IMR-90 (cell line): ENCODE results near the gene DACH1. TPM values are rescaled to one million over a fixed set of nuclear protein-coding genes. Genes with fewer than 3 reads are reported as not detected.

ENCODE experiments used
- ATAC-seq: fragments of 200-7000 bp; cut with Tn5 transposase; 2 replicates; pipeline ENCODE4 v1.9.1; 2020; ENCODE audit warnings: low read depth, mild to moderate bottlenecking, moderate library complexity
- BruUV-seq: library from RNA; stranded (reverse); fragments of 400-500 nt; replicated peaks from 2 replicates; lab custom pipeline; 2021; lab: Mats Ljungman, UMichigan
- CTCF ChIA-PET: fragments of 300-600 bp; formaldehyde crosslinking; extraction: SDS; loops from one replicate; lab custom pipeline; 2021; ENCODE audit warnings: antibody characterized with exemption; lab: Yijun Ruan, JAX
- POLR2A ChIA-PET: fragments of 300-600 bp; sonication (Branson Sonifier 250); formaldehyde crosslinking; loops from one replicate; lab custom pipeline; 2022; ENCODE audit warnings: antibody characterized with exemption; ENCODE audit not compliant: unreplicated experiment; lab: Charles Lee
- DNase-seq: peaks from one replicate; pipeline ENCODE4 v3.0.0; 2013
- H2AFZ ChIP-seq: replicated peaks from 2 replicates; pipeline ENCODE3; 2013; ENCODE audit warnings: low read length, mild to moderate bottlenecking; ENCODE audit not compliant: poor library complexity
- H2AK5ac ChIP-seq: 2 replicates; pipeline ENCODE4 v1.6.1; 2013; ENCODE audit warnings: low read depth, low read length, inconsistent platforms
- H2AK9ac ChIP-seq: replicated peaks from 2 replicates; pipeline ENCODE3; 2013; ENCODE audit warnings: mild to moderate bottlenecking, low read depth, low read length, moderate library complexity; ENCODE audit not compliant: poor library complexity
- H2BK120ac ChIP-seq: 2 replicates; pipeline ENCODE4 v1.6.1; 2013; ENCODE audit warnings: low read depth, low read length, inconsistent platforms
- H2BK15ac ChIP-seq: 3 replicates; pipeline ENCODE4 v1.6.1; 2013; ENCODE audit warnings: low read depth, low read length, inconsistent platforms
- H2BK20ac ChIP-seq: 2 replicates; pipeline ENCODE4 v1.6.1; 2013; ENCODE audit warnings: low read depth, mild to moderate bottlenecking, inconsistent platforms, low read length, moderate library complexity
- H2BK5ac ChIP-seq: 2 replicates; pipeline ENCODE4 v1.6.1; 2013; ENCODE audit warnings: mild to moderate bottlenecking, low read depth, low read length, inconsistent platforms; ENCODE audit not compliant: poor library complexity, severe bottlenecking
- H3K14ac ChIP-seq: replicated peaks from 2 replicates; pipeline ENCODE4 v1.6.1; 2013; ENCODE audit warnings: low read depth, low read length, inconsistent platforms
- H3K18ac ChIP-seq: 2 replicates; pipeline ENCODE4 v1.6.1; 2013; ENCODE audit warnings: low read depth, low read length, control low read depth
- H3K23ac ChIP-seq: 2 replicates; pipeline ENCODE4 v1.6.1; 2013; ENCODE audit warnings: low read depth, low read length, inconsistent platforms
- H3K27ac ChIP-seq: 2 replicates; pipeline ENCODE4 v1.5.1; 2013; ENCODE audit warnings: mild to moderate bottlenecking, control low read depth, low read length; ENCODE audit not compliant: insufficient read depth
- H3K27me3 ChIP-seq: 2 replicates; pipeline ENCODE4 v1.6.1; 2013; ENCODE audit warnings: low read length; ENCODE audit not compliant: control insufficient read depth, insufficient read depth
- H3K36me3 ChIP-seq: 2 replicates; pipeline ENCODE4 v1.6.1; 2013; ENCODE audit warnings: low read length, mixed read lengths; ENCODE audit not compliant: control insufficient read depth, insufficient read depth
- H3K4ac ChIP-seq: 2 replicates; pipeline ENCODE4 v1.6.1; 2013; ENCODE audit warnings: low read depth, low read length, inconsistent platforms
- H3K4me1 ChIP-seq: 2 replicates; pipeline ENCODE4 v1.6.1; 2013; ENCODE audit warnings: low read length, mixed read lengths; ENCODE audit not compliant: control insufficient read depth, insufficient read depth
- H3K4me2 ChIP-seq: 2 replicates; pipeline ENCODE4 v1.6.1; 2013; ENCODE audit warnings: low read depth, mild to moderate bottlenecking, control low read depth, low read length, moderate library complexity
- H3K4me3 ChIP-seq: 2 replicates; pipeline ENCODE4 v1.5.1; 2013; ENCODE audit warnings: low read depth, mild to moderate bottlenecking, control low read depth, low read length, moderate library complexity; ENCODE audit not compliant: insufficient read depth
- H3K56ac ChIP-seq: 2 replicates; pipeline ENCODE4 v1.6.1; 2013; ENCODE audit warnings: low read length, inconsistent platforms; ENCODE audit not compliant: insufficient read depth; ENCODE audit errors: extremely low read depth
- H3K79me1 ChIP-seq, 2 experiments: 2 replicates each; pipeline ENCODE4 v1.6.1; 2013; ENCODE audit warnings: low read length in 2 of 2, inconsistent platforms in 1 of 2, low read depth in 1 of 2
- H3K9ac ChIP-seq: 2 replicates; pipeline ENCODE4 v1.6.1; 2013; ENCODE audit warnings: low read depth, low read length, control low read depth
- H3K9me1 ChIP-seq: 2 replicates; pipeline ENCODE4 v1.6.1; 2013; ENCODE audit warnings: low read length, inconsistent platforms; ENCODE audit not compliant: insufficient read depth
- H3K9me3 ChIP-seq: 2 replicates; pipeline ENCODE4 v1.6.1; 2013; ENCODE audit warnings: low read length; ENCODE audit not compliant: control insufficient read depth, insufficient read depth
- H4K20me1 ChIP-seq: 2 replicates; pipeline ENCODE4 v1.6.1; 2013; ENCODE audit warnings: low read length, inconsistent platforms; ENCODE audit not compliant: insufficient read depth
- H4K5ac ChIP-seq: 2 replicates; pipeline ENCODE4 v1.6.1; 2013; ENCODE audit warnings: mild to moderate bottlenecking, low read depth, low read length, control low read depth
- H4K8ac ChIP-seq, 2 experiments: 2 replicates each; pipeline ENCODE4 v1.6.1; 2013; ENCODE audit warnings: low read depth in 2 of 2, low read length in 2 of 2, control low read depth in 1 of 2, inconsistent platforms in 1 of 2
- H4K91ac ChIP-seq: 2 replicates; pipeline ENCODE4 v1.6.1; 2013; ENCODE audit warnings: low read depth, low read length, inconsistent platforms; ENCODE audit not compliant: insufficient read depth
- MAFK ChIP-seq: IDR thresholded peaks from 2 replicates; pipeline ENCODE4 v1.6.1; 2012; ENCODE audit warnings: low read depth, low read length, improper control_type of control experiment
- POLR2A ChIP-seq: IDR thresholded peaks from 2 replicates; pipeline ENCODE4 v1.6.1; 2012; ENCODE audit warnings: mild to moderate bottlenecking, low read depth, low read length
- RAD21 ChIP-seq: IDR thresholded peaks from 2 replicates; pipeline ENCODE4 v1.6.1; 2012; ENCODE audit warnings: low read length, improper control_type of control experiment
- RCOR1 ChIP-seq: IDR thresholded peaks from 2 replicates; pipeline ENCODE4 v1.6.1; 2012; ENCODE audit warnings: mild to moderate bottlenecking, low read length, improper control_type of control experiment; ENCODE audit not compliant: insufficient replicate concordance
- WGBS, 2 experiments: methylation state at CpG; one replicate each; pipeline versions ENCODE4 v1.1.5 to v1.1.7; 2013; ENCODE audit warnings: missing lambda C conversion rate in 2 of 2; ENCODE audit not compliant: insufficient read length in 1 of 2; ENCODE audit errors: extremely low coverage in 2 of 2; 5-methylcytosine and 5-hydroxymethylcytosine counted together
- dilution Hi-C: fragments of 300-500 bp; cut with HindIII; formaldehyde crosslinking; loops from one replicate; pipeline ENCODE4 v1.14.3; 2018; ENCODE audit warnings: low sequenced_read_pairs; ENCODE audit not compliant: unreplicated experiment
- in situ Hi-C: fragments of 300-500 bp; cut with MboI; formaldehyde crosslinking; loops from 3 replicates; pipeline ENCODE4 v1.14.3; 2019; ENCODE audit warnings: low sequenced_read_pairs, inconsistent platforms, mixed read lengths
- intact Hi-C: fragments of 100-400 bp; cut with micrococcal nuclease; formaldehyde crosslinking; loops from 2 replicates; pipeline ENCODE4 v1.10.0; 2022
- polyA plus RNA-seq, 3 experiments: library from polyadenylated mRNA; depleted of rRNA; stranded (reverse); fragments of >200 nt; gene quantifications; 2 replicates each; pipeline ENCODE4 v1.2.3, GENCODE V29; 2012; ENCODE audit warnings: low replicate concordance in 1 of 3
- total RNA-seq: library from RNA; depleted of rRNA; stranded (reverse); fragments of >200 nt; gene quantifications from 2 replicates; pipeline ENCODE4 v1.2.3, GENCODE V29; 2012

DACH1 gene
- total and polyA plus RNA-seq, 2 of the 4 experiments (the other 2 are of a cell fraction) = not detected

GRCh38 chr13:71785361-71785760 lies 81.6 kb downstream of the DACH1 start:
- TF ChIP-seq RAD21 (no peak), POLR2A (no peak), MAFK (no peak), RCOR1 (no peak)
- H2BK20ac ChIP-seq = no peak overlapping the region
- POLR2A ChIA-PET = no interaction called here
- no peak overlapping the region for H2AFZ ChIP-seq
- no peak overlapping the region for H3K4me3 ChIP-seq
- dilution Hi-C loops (no loop called here), in situ Hi-C loops (no loop called here), intact Hi-C loops (no loop called here)
- no peak overlapping the region for H3K56ac ChIP-seq
- no peak overlapping the region for H3K14ac ChIP-seq
- ATAC-seq (no peak), DNase-seq (no peak)
- no peak overlapping the region for H2BK15ac ChIP-seq
- H4K20me1 ChIP-seq = no peaks in the 10 kb centered on the region
- no peak overlapping the region for H3K27ac ChIP-seq
- H3K36me3 ChIP-seq = no peaks in the 10 kb centered on the region
- H2AK5ac ChIP-seq = no peak overlapping the region
- H3K27me3 ChIP-seq = no peaks in the 10 kb centered on the region
- H3K9me3 ChIP-seq = no peaks in the 10 kb centered on the region
- H4K8ac ChIP-seq = no peak overlapping the region
- WGBS, 2 experiments = no CpG with 5 or more reads among the region's 2 CpGs
- no peaks in the 10 kb centered on the region for H3K4me1 ChIP-seq
- H3K18ac ChIP-seq = no peak overlapping the region
- H4K91ac ChIP-seq = no peak overlapping the region
- H2BK120ac ChIP-seq = no peak overlapping the region
- H3K79me1 ChIP-seq = no peaks in the 10 kb centered on the region
- CTCF ChIA-PET = no interaction called here
- no peak overlapping the region for H3K4ac ChIP-seq
- H3K4me2 ChIP-seq = no peak overlapping the region
- no peaks in the 10 kb centered on the region for H3K9me1 ChIP-seq
- no TSS peak for BruUV-seq
- no peak overlapping the region for H2BK5ac ChIP-seq
- no peak overlapping the region for H2AK9ac ChIP-seq
- H3K23ac ChIP-seq = no peak overlapping the region
- no peak overlapping the region for H4K5ac ChIP-seq
- H3K9ac ChIP-seq = no peak overlapping the region
